CD14-positive monocyte (primary cell): Measurements from ENCODE around the gene KIFC3. TPM values are rescaled to one million over a fixed set of nuclear protein-coding genes. Genes with fewer than 3 reads are reported as not detected.

ENCODE experiments used
- DNase-seq, 3 donors: peaks; one replicate each; pipeline ENCODE4 v3.0.0-alpha.2; 2011 to 2022
- H2AFZ ChIP-seq: 2 replicates; pipeline ENCODE4 v1.6.0; 2012; ENCODE audit warnings: mild to moderate bottlenecking, low read depth, low read length, inconsistent platforms; ENCODE audit not compliant: insufficient read depth, poor library complexity, severe bottlenecking
- H3K27ac ChIP-seq, 2 donors: 1 replicate in 1 of 2; 2 replicates in 1 of 2; pipeline ENCODE4 v1.5.1; 2012 to 2013; ENCODE audit warnings: low read length in 2 of 2, control low read depth in 1 of 2, inconsistent platforms in 1 of 2, low read depth in 1 of 2, mild to moderate bottlenecking in 1 of 2
- H3K27me3 ChIP-seq, 2 donors: one replicate each; pipeline versions ENCODE4 v1.6.0 to v1.6.1; 2011 to 2013; ENCODE audit warnings: low read length in 2 of 2; ENCODE audit not compliant: control insufficient read depth in 2 of 2, insufficient read depth in 2 of 2
- H3K36me3 ChIP-seq, 2 donors: replicated peaks in 1 of 2; 1 replicate in 1 of 2; 2 replicates in 1 of 2; pipeline versions ENCODE4 v1.5.1 to v1.6.1; 2012 to 2013; ENCODE audit warnings: low read length in 2 of 2, control low read depth in 1 of 2, inconsistent platforms in 1 of 2, mild to moderate bottlenecking in 1 of 2; ENCODE audit not compliant: insufficient read depth in 2 of 2, control insufficient read depth in 1 of 2
- H3K4me1 ChIP-seq, 2 donors: 1 replicate in 1 of 2; 2 replicates in 1 of 2; pipeline versions ENCODE4 v1.5.1 to v1.6.1; 2012 to 2013; ENCODE audit warnings: low read length in 2 of 2, control low read depth in 1 of 2, inconsistent platforms in 1 of 2, mild to moderate bottlenecking in 1 of 2, moderate library complexity in 1 of 2; ENCODE audit not compliant: insufficient read depth in 2 of 2, control insufficient read depth in 1 of 2
- H3K4me2 ChIP-seq: replicated peaks from 2 replicates; pipeline ENCODE3; 2012; ENCODE audit warnings: low read length, moderate library complexity, mild to moderate bottlenecking; ENCODE audit not compliant: poor library complexity, severe bottlenecking; ENCODE audit errors: extremely low read depth
- H3K4me3 ChIP-seq, 3 experiments: fragments of 200-600 bp in 1 of 3; sonication (generic) in 1 of 3; replicated peaks in 1 of 3; 1 replicate in 2 of 3; 2 replicates in 1 of 3; pipeline ENCODE4 v1.5.1; 2011 to 2013; ENCODE audit warnings: low read length in 3 of 3, mild to moderate bottlenecking in 3 of 3, control low read depth in 2 of 3, low read depth in 2 of 3, inconsistent platforms in 1 of 3, moderate library complexity in 1 of 3
- H3K79me2 ChIP-seq: 2 replicates; pipeline ENCODE4 v1.6.0; 2012; ENCODE audit warnings: mild to moderate bottlenecking, control low read depth, inconsistent platforms, low read length, moderate library complexity; ENCODE audit not compliant: insufficient read depth
- H3K9ac ChIP-seq: 2 replicates; pipeline ENCODE4 v1.6.0; 2017; ENCODE audit warnings: low read length, mild to moderate bottlenecking; ENCODE audit not compliant: insufficient read depth, poor library complexity, severe bottlenecking
- H3K9me3 ChIP-seq, 2 donors: replicated peaks in 1 of 2; 1 replicate in 1 of 2; 2 replicates in 1 of 2; pipeline versions ENCODE4 v1.5.1 to v1.6.1; 2012 to 2013; ENCODE audit warnings: low read length in 2 of 2, control low read depth in 1 of 2; ENCODE audit not compliant: control insufficient read depth in 1 of 2, insufficient read depth in 1 of 2
- H4K20me1 ChIP-seq: 2 replicates; pipeline ENCODE4 v1.6.0; 2012; ENCODE audit warnings: mild to moderate bottlenecking, low read length, control low read depth, moderate library complexity; ENCODE audit not compliant: insufficient read depth
- H3K27ac Mint-ChIP-seq, 7 donors: one replicate each; pipeline ENCODE4 v1.8.0; 2020; ENCODE audit warnings: mild to moderate bottlenecking in 7 of 7, mixed read lengths in 7 of 7, moderate library complexity in 6 of 7, inconsistent platforms in 2 of 7
- H3K27me3 Mint-ChIP-seq, 3 donors: one replicate each; pipeline ENCODE4 v1.8.0; 2021 to 2022; ENCODE audit warnings: low read depth in 3 of 3, mild to moderate bottlenecking in 3 of 3, mixed read lengths in 3 of 3, moderate library complexity in 3 of 3, inconsistent platforms in 1 of 3
- H3K36me3 Mint-ChIP-seq, 2 donors: one replicate each; pipeline ENCODE4 v1.8.0; 2020; ENCODE audit warnings: mixed read lengths in 2 of 2, inconsistent platforms in 1 of 2, mild to moderate bottlenecking in 1 of 2
- H3K4me1 Mint-ChIP-seq: one replicate; pipeline ENCODE4 v1.8.0; 2020; ENCODE audit warnings: mild to moderate bottlenecking, mixed read lengths
- H3K4me3 Mint-ChIP-seq, 2 donors: one replicate each; pipeline ENCODE4 v1.8.0; 2020; ENCODE audit warnings: mild to moderate bottlenecking in 2 of 2, mixed read lengths in 2 of 2, moderate library complexity in 1 of 2
- H3K9me3 Mint-ChIP-seq, 7 donors: one replicate each; pipeline ENCODE4 v1.8.0; 2020 to 2022; ENCODE audit warnings: mixed read lengths in 7 of 7, mild to moderate bottlenecking in 6 of 7, moderate library complexity in 6 of 7, inconsistent platforms in 2 of 7
- CTCF ChIP-seq: fragments of 200-600 bp; IDR thresholded peaks from one replicate; pipeline ENCODE4 v1.8.0; 2022; ENCODE audit warnings: antibody characterized with exemption, mild to moderate bottlenecking
- WGBS: methylation state at CpG from one replicate; pipeline ENCODE4 v1.1.5; 2013; ENCODE audit warnings: missing lambda C conversion rate; ENCODE audit not compliant: insufficient coverage; 5-methylcytosine and 5-hydroxymethylcytosine counted together
- intact Hi-C, 2 donors: fragments of 100-400 bp; cut with micrococcal nuclease; formaldehyde crosslinking; loops; one replicate each; pipeline versions ENCODE4 v1.15.0 to v1.15.1; 2023
- polyA plus RNA-seq, 3 donors: library from polyadenylated mRNA; depleted of rRNA in 1 of 3; unstranded in 2 of 3; stranded (reverse) in 1 of 3; fragments of 300-500 nt in 2 of 3; fragments of >200 nt in 1 of 3; fragmentation: Illumina TruSeq in 2 of 3; gene quantifications; 1 replicate in 2 of 3; 2 replicates in 1 of 3; pipeline ENCODE4 v1.2.3, GENCODE V29; 2012 to 2021

The KIFC3 gene
- polyA plus RNA-seq, 3 donors: 0.24 to 1.7 TPM; not detected in 1

DNA sequence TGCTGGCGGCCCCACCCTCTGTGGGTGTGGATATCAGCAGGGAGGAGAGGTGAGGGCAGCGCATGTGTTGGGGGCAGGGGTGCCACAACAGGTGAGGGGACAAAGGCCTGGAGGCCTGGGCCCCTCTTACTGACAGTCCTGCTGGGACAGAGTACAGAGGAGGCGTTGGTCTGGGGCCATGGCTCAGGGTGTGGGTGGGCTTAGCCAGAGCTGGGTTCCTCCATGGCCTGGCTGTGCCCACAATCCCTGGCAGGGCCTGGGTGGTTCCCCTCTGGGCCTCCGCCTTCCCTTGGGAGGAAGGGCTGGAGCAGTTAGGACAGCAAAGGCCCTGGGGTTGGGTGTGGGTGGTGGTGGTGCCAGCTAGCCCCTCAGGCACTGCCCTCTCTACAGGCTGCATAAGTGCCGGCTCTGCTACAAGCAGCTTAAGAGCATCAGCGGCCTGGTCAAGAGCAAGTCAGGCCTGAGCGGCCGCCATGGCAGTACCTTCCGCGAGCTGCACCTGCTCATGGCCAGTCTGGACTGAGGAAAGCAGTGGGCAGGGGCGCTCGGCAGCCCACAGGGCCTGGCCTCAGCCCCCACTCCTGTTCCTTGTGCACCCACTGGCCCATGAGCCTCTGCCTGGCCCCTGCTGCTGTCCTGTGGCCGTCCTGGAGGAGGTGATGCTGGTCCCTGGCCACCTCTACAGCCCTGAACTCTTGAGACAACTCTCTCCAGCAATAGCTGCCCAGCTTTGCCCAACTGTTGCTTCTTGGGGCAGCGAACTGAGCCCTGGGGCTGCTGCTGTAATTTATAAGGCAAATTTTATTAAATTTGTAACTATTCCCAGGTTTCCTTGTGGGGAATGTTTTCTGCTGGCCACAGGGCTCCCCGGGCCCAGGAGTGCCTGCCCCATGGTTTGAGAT is 45.6 kb downstream of the KIFC3 start:
- intact Hi-C loops: loop anchor here (2.0 kb wide), 2 partner anchors 244 to 248 kb away; partner anchors contain the start of genes USB1 (in 1 of the 2) and ZNF319 (in 1 of the 2)
- Histone ChIP-seq H3K9me3 (no peaks in the 10 kb centered on the region), H3K36me3 (peaks cover 34 to 44% of the 10 kb centered on the region in 2 donors), H3K4me2 (no peak overlapping the region), H2AFZ (no peak overlapping the region), H3K27ac (no peak overlapping the region), H3K9ac (no peak overlapping the region), H4K20me1 (no peaks in the 10 kb centered on the region), H3K27me3 (no peaks in the 10 kb centered on the region), H3K79me2 (no peaks in the 10 kb centered on the region), H3K4me3 (no peak overlapping the region), H3K4me1 (no peaks in the 10 kb centered on the region)
- Mint-ChIP-seq H3K4me1 (no peaks in the 10 kb centered on the region), H3K27ac (no peak overlapping the region), H3K36me3 (peaks cover 23 to 46% of the 10 kb centered on the region in 2 donors), H3K9me3 (peaks cover 0 to 4% (median 0%) of the 10 kb centered on the region in 7 donors), H3K27me3 (peaks cover 0 to 6% (median 2%) of the 10 kb centered on the region in 3 donors), H3K4me3 (no peak overlapping the region)
- DNase-seq: no peak
- WGBS: 83% methylated on average over 8 of the region's 15 CpGs
- TF ChIP-seq CTCF: no peak

DNA sequence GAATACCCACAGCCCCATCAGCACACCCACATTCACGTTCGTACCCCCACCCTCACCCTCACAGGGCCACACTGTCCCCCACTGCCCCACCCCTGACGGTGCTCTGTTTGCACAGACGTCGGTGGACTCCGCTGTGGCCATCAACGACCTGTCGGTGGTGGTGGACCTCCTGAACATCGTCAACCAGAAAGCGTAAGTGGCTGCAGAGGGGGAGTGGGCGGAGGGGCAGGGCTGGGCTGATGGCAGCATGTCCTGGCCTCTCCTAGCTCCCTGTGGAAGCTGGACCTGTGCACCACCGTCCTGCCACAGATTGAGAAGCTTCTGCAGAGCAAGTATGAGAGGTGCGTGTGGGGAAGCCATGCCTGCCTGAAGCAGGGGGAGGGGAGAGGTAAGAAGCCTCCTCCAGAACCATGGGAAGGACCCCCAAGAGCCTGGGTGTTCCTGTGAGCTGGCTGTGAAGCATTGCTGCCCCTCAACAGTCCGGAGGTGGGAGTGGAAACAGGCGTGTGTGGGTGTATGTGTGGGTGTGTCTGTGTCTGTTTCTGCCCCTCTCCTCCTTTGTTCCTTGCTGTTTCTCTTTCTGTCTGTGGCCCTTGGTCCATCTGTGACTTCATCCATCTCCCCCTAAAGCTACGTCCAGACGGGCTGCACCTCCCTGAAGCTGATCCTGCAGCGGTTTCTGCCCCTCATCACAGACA is 46.4 kb downstream of the KIFC3 start:
- intact Hi-C loops: loop anchor here (2.0 kb wide), 2 partner anchors 245 to 249 kb away; partner anchors contain the start of genes USB1 (in 1 of the 2) and ZNF319 (in 1 of the 2)
- peaks cover 0 to 4% (median 0%) of the 10 kb centered on the region in 7 donors for H3K9me3 Mint-ChIP-seq
- Histone ChIP-seq H4K20me1 (no peaks in the 10 kb centered on the region), H3K36me3 (peaks cover 36 to 52% of the 10 kb centered on the region in 2 donors), H3K27me3 (no peaks in the 10 kb centered on the region), H3K4me2 (no peak overlapping the region), H2AFZ (no peak overlapping the region), H3K9me3 (no peaks in the 10 kb centered on the region), H3K27ac (no peak overlapping the region), H3K4me1 (no peaks in the 10 kb centered on the region), H3K9ac (no peak overlapping the region), H3K4me3 (no peak overlapping the region), H3K79me2 (no peaks in the 10 kb centered on the region)
- H3K4me3 Mint-ChIP-seq: no peak overlapping the region
- H3K4me1 Mint-ChIP-seq: no peaks in the 10 kb centered on the region
- WGBS: 96% methylated on average over 12 of the region's 18 CpGs
- peaks cover 0 to 1% (median 0%) of the 10 kb centered on the region in 3 donors for H3K27me3 Mint-ChIP-seq
- no peak for TF ChIP-seq CTCF
- DNase-seq: no peak
- H3K36me3 Mint-ChIP-seq: peaks cover 27 to 52% of the 10 kb centered on the region in 2 donors
- H3K27ac Mint-ChIP-seq: peak overlapping the region in 1 of 7 donors; percentile 42
